H9 (cell line): ENCODE results near the gene C10orf105. TPM values are rescaled to one million over a fixed set of nuclear protein-coding genes. Genes with fewer than 3 reads are reported as not detected.

ENCODE experiments used
- DNase-seq: peaks from one replicate; pipeline ENCODE4 v3.0.0-alpha.2; 2017
- H2AFZ ChIP-seq: one replicate; pipeline ENCODE4 v1.6.1; 2013; ENCODE audit warnings: mild to moderate bottlenecking, low read length, control low read depth, moderate library complexity
- H2AK5ac ChIP-seq: 2 replicates; pipeline ENCODE4 v1.6.1; 2013; ENCODE audit warnings: low read length, control low read depth, mixed read lengths; ENCODE audit not compliant: insufficient read length
- H2BK120ac ChIP-seq: one replicate; pipeline ENCODE4 v1.6.1; 2013; ENCODE audit warnings: low read depth, mild to moderate bottlenecking, low read length, control low read depth, inconsistent platforms; ENCODE audit not compliant: poor library complexity, severe bottlenecking
- H2BK12ac ChIP-seq: 2 replicates; pipeline ENCODE4 v1.6.1; 2013; ENCODE audit warnings: low read length, control low read depth, mixed read lengths, low read depth; ENCODE audit not compliant: insufficient read length
- H2BK15ac ChIP-seq: 2 replicates; pipeline ENCODE4 v1.6.1; 2013; ENCODE audit warnings: low read depth, low read length, control low read depth
- H2BK20ac ChIP-seq: one replicate; pipeline ENCODE4 v1.6.1; 2013; ENCODE audit warnings: low read depth, mild to moderate bottlenecking, low read length, control low read depth, inconsistent platforms; ENCODE audit not compliant: poor library complexity, severe bottlenecking
- H2BK5ac ChIP-seq: 2 replicates; pipeline ENCODE4 v1.6.1; 2013; ENCODE audit warnings: low read length, control low read depth, mixed read lengths; ENCODE audit not compliant: insufficient read length
- H3K14ac ChIP-seq: 2 replicates; pipeline ENCODE4 v1.6.1; 2013; ENCODE audit warnings: low read length, control low read depth; ENCODE audit not compliant: insufficient read depth
- H3K18ac ChIP-seq: 2 replicates; pipeline ENCODE4 v1.6.1; 2013; ENCODE audit warnings: low read depth, mild to moderate bottlenecking, mixed read lengths, low read length, control low read depth; ENCODE audit not compliant: insufficient read length
- H3K23ac ChIP-seq: 2 replicates; pipeline ENCODE4 v1.6.1; 2013; ENCODE audit warnings: low read length, control low read depth, mixed read lengths, low read depth; ENCODE audit not compliant: insufficient read length
- H3K23me2 ChIP-seq: 2 replicates; pipeline ENCODE4 v1.6.1; 2013; ENCODE audit warnings: low read depth, mild to moderate bottlenecking, mixed read lengths, low read length, control low read depth; ENCODE audit not compliant: insufficient read length, poor library complexity, severe bottlenecking
- H3K27ac ChIP-seq: 2 replicates; pipeline ENCODE4 v1.5.1; 2013; ENCODE audit warnings: low read length, control low read depth, mixed read lengths, low read depth; ENCODE audit not compliant: insufficient read length
- H3K27me3 ChIP-seq: 2 replicates; pipeline ENCODE4 v1.6.1; 2013; ENCODE audit warnings: low read length, control low read depth, inconsistent platforms; ENCODE audit not compliant: insufficient read depth
- H3K4ac ChIP-seq: 2 replicates; pipeline ENCODE4 v1.6.1; 2013; ENCODE audit warnings: low read depth, mild to moderate bottlenecking, control low read depth, inconsistent platforms, low read length, moderate library complexity
- H3K4me1 ChIP-seq: 2 replicates; pipeline ENCODE4 v1.6.1; 2013; ENCODE audit warnings: low read length, control low read depth, inconsistent platforms; ENCODE audit not compliant: insufficient read depth
- H3K4me2 ChIP-seq: 2 replicates; pipeline ENCODE4 v1.6.1; 2013; ENCODE audit warnings: low read length, control low read depth, mixed read lengths; ENCODE audit not compliant: insufficient read length, insufficient read depth
- H3K56ac ChIP-seq: 2 replicates; pipeline ENCODE4 v1.6.1; 2013; ENCODE audit warnings: low read depth, mild to moderate bottlenecking, mixed read lengths, low read length, control low read depth; ENCODE audit not compliant: insufficient read length
- H3K79me1 ChIP-seq: 2 replicates; pipeline ENCODE4 v1.6.1; 2013; ENCODE audit warnings: low read depth, mild to moderate bottlenecking, moderate library complexity, low read length, control low read depth, inconsistent platforms; ENCODE audit not compliant: insufficient read depth, poor library complexity, severe bottlenecking
- H3K79me2 ChIP-seq: 2 replicates; pipeline ENCODE4 v1.6.1; 2013; ENCODE audit warnings: low read length, control low read depth, inconsistent platforms; ENCODE audit not compliant: insufficient read depth
- H3K9ac ChIP-seq: 2 replicates; pipeline ENCODE4 v1.6.1; 2013; ENCODE audit warnings: low read length, control low read depth, mixed read lengths; ENCODE audit not compliant: insufficient read length; ENCODE audit errors: extremely low read depth
- H3K9me3 ChIP-seq: one replicate; pipeline ENCODE4 v1.6.1; 2013; ENCODE audit warnings: low read depth, low read length, inconsistent platforms; ENCODE audit not compliant: control insufficient read depth
- H3T11ph ChIP-seq: one replicate; pipeline ENCODE4 v1.6.1; 2013; ENCODE audit warnings: mild to moderate bottlenecking, low read length, control low read depth, inconsistent platforms
- H4K20me1 ChIP-seq: one replicate; pipeline ENCODE4 v1.6.1; 2013; ENCODE audit not compliant: control insufficient read depth, insufficient read length, insufficient read depth
- H4K5ac ChIP-seq: 2 replicates; pipeline ENCODE4 v1.6.1; 2013; ENCODE audit warnings: low read depth, mild to moderate bottlenecking, mixed read lengths, low read length, control low read depth; ENCODE audit not compliant: insufficient read length
- H4K8ac ChIP-seq: replicated peaks from 2 replicates; pipeline ENCODE4 v1.6.1; 2013; ENCODE audit warnings: low read length, control low read depth, mixed read lengths, low read depth; ENCODE audit not compliant: insufficient read length
- H4K91ac ChIP-seq: 2 replicates; pipeline ENCODE4 v1.6.1; 2013; ENCODE audit warnings: low read depth, mild to moderate bottlenecking, moderate library complexity, mixed read lengths, low read length, control low read depth; ENCODE audit not compliant: insufficient read length
- H3K27ac Mint-ChIP-seq, 3 experiments: 2 replicates in 2 of 3; 3 replicates in 1 of 3; pipeline ENCODE4 v1.8.0; 2020 to 2021; ENCODE audit warnings: mixed read lengths in 3 of 3, mild to moderate bottlenecking in 1 of 3, moderate library complexity in 1 of 3
- H3K27me3 Mint-ChIP-seq: 2 replicates; pipeline ENCODE4 v1.8.0; 2021; ENCODE audit warnings: low read depth, mild to moderate bottlenecking, moderate library complexity, mixed read lengths
- H3K36me3 Mint-ChIP-seq, 3 experiments: 2 replicates in 2 of 3; 3 replicates in 1 of 3; pipeline ENCODE4 v1.8.0; 2020 to 2021; ENCODE audit warnings: low read depth in 3 of 3, mixed read lengths in 3 of 3; ENCODE audit not compliant: insufficient read depth in 1 of 3
- H3K4me1 Mint-ChIP-seq, 2 experiments: 2 replicates each; pipeline ENCODE4 v1.8.0; 2020; ENCODE audit warnings: mixed read lengths in 2 of 2
- H3K4me3 Mint-ChIP-seq, 2 experiments: 2 replicates in 1 of 2; 3 replicates in 1 of 2; pipeline ENCODE4 v1.8.0; 2020 to 2021; ENCODE audit warnings: mild to moderate bottlenecking in 2 of 2, mixed read lengths in 2 of 2, moderate library complexity in 1 of 2
- H3K9me3 Mint-ChIP-seq, 2 experiments: 2 replicates in 1 of 2; 3 replicates in 1 of 2; pipeline ENCODE4 v1.8.0; 2020; ENCODE audit warnings: mild to moderate bottlenecking in 2 of 2, mixed read lengths in 2 of 2, moderate library complexity in 1 of 2
- WGBS: extraction: QIAGEN DNeasy Blood & Tissue Kit; methylation state at CpG from one replicate; pipeline ENCODE4 v1.1.7; 2013; ENCODE audit warnings: missing lambda C conversion rate, low lambda C conversion rate, mixed read lengths; ENCODE audit not compliant: insufficient read length; ENCODE audit errors: extremely low coverage; 5-methylcytosine and 5-hydroxymethylcytosine counted together
- total RNA-seq: library from RNA; stranded (reverse); gene quantifications from 2 replicates; pipeline ENCODE4 v1.2.1, GENCODE V29; 2021
- TF ChIP-seq, protein P1 (sequence below): fragments of 200-600 bp; sonication (generic); conservative IDR thresholded peaks from 3 replicates; pipeline ENCODE4 v1.8.0; 2021; ENCODE audit warnings: antibody characterized with exemption, mild to moderate bottlenecking

Gene C10orf105
- total RNA-seq, 1 experiment from 2014 or later = 0.26 TPM

DNA sequence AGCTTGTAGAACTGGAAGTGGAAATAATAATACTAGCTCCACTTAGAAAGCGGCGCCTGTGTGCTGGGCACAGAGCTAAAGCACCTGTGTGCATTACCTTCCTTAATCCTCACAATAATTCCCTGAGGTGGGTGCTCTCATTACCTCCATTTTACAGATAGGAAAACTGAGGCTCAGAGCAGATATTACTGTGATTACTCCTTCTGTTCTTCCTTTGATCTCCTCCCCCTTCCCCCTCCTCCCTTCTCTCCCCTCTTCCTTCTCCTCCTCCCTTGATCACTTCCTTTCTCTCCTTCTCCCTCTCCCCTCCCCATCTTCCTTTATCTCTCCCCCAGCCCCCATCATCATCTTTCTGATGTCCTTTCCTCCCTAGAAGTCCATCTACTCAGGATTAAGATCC, 55.0 kb downstream of the C10orf105 start:
- H3K4me1 ChIP-seq = peaks cover 2% of the 10 kb centered on the region; the same call in 1 of the 2 replicates
- H3K9ac ChIP-seq = no peak overlapping the region
- no CpG with 5 or more reads among the region's 2 CpGs for WGBS
- H3K27me3 ChIP-seq = no peaks in the 10 kb centered on the region
- no peaks in the 10 kb centered on the region for H4K20me1 ChIP-seq
- H3K23ac ChIP-seq = no peak overlapping the region
- H3K4me2 ChIP-seq = no peak overlapping the region
- no peak overlapping the region for H2BK20ac ChIP-seq
- H3K27ac Mint-ChIP-seq = no peak overlapping the region
- H2AK5ac ChIP-seq = no peak overlapping the region
- H3K27ac ChIP-seq = no peak overlapping the region
- TF ChIP-seq, protein P1, sequence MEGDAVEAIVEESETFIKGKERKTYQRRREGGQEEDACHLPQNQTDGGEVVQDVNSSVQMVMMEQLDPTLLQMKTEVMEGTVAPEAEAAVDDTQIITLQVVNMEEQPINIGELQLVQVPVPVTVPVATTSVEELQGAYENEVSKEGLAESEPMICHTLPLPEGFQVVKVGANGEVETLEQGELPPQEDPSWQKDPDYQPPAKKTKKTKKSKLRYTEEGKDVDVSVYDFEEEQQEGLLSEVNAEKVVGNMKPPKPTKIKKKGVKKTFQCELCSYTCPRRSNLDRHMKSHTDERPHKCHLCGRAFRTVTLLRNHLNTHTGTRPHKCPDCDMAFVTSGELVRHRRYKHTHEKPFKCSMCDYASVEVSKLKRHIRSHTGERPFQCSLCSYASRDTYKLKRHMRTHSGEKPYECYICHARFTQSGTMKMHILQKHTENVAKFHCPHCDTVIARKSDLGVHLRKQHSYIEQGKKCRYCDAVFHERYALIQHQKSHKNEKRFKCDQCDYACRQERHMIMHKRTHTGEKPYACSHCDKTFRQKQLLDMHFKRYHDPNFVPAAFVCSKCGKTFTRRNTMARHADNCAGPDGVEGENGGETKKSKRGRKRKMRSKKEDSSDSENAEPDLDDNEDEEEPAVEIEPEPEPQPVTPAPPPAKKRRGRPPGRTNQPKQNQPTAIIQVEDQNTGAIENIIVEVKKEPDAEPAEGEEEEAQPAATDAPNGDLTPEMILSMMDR = no peak
- H3K9me3 ChIP-seq = no peaks in the 10 kb centered on the region
- H3K36me3 Mint-ChIP-seq = peaks cover 0 to 5% (median 0%) of the 10 kb centered on the region in 3 experiments; a peak in 1 of 7 replicates
- H3K56ac ChIP-seq = no peak overlapping the region
- H3K4me1 Mint-ChIP-seq = peaks cover 38 to 66% of the 10 kb centered on the region in 2 experiments
- peaks cover 31% of the 10 kb centered on the region for H3K27me3 Mint-ChIP-seq
- H3K18ac ChIP-seq = no peak overlapping the region
- H3K4me3 Mint-ChIP-seq = no peak overlapping the region
- H2BK5ac ChIP-seq = no peak overlapping the region
- H4K5ac ChIP-seq = no peak overlapping the region
- no peak overlapping the region for H4K91ac ChIP-seq
- no peak overlapping the region for H4K8ac ChIP-seq
- H3K9me3 Mint-ChIP-seq = peaks cover 2 to 8% of the 10 kb centered on the region in 2 experiments; a peak in 1 of 5 replicates
- H3T11ph ChIP-seq = no peak overlapping the region
- H3K4ac ChIP-seq = no peak overlapping the region
- H3K23me2 ChIP-seq = no peaks in the 10 kb centered on the region
- no peak overlapping the region for H2BK12ac ChIP-seq
- no peak overlapping the region for H2BK15ac ChIP-seq
- no peak overlapping the region for H3K14ac ChIP-seq
- DNase-seq = no peak
- no peaks in the 10 kb centered on the region for H3K79me1 ChIP-seq
- H2AFZ ChIP-seq = no peak overlapping the region
- no peak overlapping the region for H2BK120ac ChIP-seq
- no peaks in the 10 kb centered on the region for H3K79me2 ChIP-seq
